DMS 273 treated with DMSO at 0.1 percent for 48 hours (cell line): ENCODE data around the gene DGKE.

Experiments used
- DNase-seq: peaks from one replicate; lab custom pipeline; 2025; lab: John Stamatoyannopoulos, UW

DGKE gene

DNA sequence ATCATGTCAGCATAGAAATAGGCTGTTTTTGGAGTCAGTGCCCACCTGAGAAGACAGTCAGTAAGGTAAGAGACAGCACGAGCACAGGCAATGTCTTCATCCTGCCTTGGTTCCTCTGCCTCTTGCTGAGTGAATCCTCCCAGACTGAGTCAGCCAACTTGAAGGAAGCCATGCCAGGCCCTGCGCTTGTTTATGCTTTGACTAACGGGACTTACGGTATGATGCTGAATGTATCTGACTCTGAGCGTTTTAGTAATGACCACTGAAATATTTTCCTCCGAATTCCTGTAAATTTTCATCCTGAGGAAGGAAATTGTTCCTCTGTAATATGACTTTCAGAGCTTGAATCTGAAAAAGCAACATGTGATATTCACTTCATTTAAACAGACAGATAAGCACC is 18.2 kb upstream of the DGKE start:
- DNase-seq = no peak

DNA sequence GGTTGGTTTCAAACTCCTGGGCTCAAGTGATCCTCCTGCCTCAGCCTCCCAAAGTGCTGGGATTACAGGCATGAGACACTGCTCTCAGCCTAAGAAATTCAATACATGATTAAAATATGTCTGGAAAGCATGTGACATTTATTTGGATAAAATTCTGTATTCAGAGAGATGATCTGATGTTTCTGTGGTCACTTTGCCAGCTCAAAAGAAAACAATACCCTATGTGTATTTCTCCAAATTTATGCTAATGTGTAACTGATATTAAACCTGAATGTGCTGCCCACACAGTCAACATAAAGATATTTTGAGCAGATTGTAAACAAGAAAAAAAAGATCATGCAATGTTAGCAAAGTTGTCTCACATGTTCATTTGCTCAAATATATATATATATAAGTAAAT is 16.9 kb upstream of the DGKE start:
- no peak for DNase-seq

DNA sequence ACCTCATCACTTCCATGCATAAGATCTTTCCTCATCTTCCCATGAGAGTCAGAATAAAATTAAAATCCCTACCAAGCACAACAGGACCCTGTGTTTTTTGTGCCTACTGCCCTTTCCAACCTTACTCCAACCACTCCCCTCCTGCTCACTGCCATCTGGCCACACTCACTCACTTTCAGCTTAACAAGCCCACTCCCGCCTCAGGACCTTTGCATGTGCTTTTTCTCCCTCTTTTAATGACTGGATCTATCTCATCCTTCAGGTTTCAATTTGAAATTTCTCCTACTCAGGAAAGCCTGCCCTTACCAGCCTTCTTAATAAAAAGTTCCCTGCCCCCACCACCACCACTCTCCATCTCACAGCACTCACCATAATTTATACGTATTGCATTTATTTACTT is 14.9 kb upstream of the DGKE start:
- no peak for DNase-seq

DNA sequence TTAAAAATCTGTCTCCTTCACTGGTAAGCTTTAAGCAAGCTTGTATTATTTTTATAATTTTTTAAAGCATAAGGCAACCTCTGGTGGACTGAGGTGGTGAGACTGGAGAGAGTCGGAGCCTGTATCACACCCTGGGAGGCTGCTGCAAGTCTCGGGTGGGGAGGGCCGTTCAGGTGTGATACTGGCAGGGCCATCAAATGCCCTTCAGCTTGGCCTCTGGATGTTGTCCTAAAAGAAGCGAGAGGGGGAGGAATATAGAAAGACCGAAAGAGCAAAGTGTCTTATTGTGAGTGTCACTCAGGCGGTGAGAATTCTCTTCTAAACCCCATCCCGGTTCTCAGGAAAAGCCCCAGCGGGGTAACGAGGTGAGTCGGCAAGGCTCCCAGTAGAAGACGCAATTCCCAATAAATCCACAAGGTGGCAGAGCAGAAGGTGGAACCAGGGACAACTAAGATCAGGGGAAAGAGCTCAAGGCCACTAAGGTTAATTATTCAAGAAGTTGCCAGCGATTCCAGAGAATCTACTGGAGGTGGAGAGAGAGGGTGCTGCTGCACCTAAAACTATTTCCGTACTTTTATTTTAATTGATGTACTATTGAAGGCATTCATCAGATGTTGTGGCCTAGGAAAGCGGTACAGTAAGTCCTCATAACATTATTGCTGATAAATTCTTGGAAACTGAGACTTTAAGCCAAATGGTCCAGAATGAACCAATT is 14.4 kb upstream of the DGKE start:
- DNase-seq = peak; percentile 67

DNA sequence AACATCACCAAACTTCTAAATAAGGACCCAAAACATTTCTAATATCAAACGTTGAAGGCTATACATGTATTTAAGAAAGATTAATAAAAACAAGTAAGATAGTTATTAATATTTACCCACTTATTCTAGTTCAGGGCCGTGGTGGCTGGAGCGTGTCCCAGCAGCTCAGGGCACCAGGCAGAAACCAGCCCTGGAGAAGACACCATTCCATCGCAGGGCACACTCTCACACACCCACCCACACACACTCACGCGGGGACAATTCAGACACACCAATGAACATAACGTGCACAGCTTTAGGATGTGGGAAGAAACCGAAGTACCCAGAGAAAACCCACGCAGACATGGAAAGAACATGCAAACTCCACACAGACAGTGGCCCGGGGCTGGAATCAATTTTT is 13.7 kb upstream of the DGKE start:
- DNase-seq = no peak

DNA sequence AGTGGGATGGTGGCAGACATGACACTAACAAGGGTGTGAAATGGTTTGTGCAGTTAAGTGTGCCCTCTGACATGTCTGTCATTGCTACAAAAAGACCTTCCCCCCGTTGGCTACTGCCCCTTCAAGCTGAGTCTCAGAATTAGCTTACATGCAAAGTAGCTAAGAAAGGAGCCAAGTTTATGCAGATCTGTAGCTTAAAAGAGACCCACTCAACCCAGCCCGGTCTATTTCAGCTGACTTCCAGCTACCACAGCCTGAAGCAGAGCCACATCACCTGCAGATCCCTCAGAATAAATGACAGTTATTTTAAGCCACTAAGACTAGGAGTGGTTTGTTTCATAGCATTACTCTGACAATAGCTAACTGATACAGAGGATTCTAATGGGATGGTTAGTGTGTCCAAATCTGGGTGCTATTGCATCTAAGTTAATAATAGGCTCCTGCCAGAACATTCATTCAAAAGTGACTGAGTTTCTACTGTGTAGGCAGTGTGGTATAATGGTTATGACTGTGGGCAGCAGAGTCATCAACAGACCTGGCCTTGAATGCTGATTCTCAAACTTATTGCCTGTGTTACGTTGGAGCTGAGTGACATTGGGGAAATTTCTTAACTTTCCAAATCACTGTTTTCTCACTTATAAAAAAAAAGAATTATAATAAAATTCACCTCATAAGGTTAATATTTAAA is 12.0 kb upstream of the DGKE start:
- no peak for DNase-seq

DNA sequence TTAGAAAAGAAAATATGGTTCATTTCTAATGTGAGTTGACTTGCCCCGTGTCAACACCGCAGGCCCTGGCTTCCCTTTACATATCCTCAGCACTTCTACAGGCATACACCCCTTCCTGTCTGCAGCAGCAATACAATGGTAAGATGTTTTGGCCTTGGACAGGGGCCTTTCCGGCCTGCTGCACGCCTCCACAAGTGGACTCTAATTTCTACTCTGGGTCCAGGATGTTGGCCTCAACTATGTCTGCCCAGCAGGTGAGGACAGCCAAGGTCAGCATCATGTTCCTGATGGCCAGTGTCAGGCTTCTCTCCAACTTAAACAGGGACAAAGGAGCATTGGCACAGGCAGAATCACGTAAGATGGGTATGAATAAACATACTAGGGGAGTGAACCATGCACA is 11.2 kb upstream of the DGKE start:
- DNase-seq = no peak

DNA sequence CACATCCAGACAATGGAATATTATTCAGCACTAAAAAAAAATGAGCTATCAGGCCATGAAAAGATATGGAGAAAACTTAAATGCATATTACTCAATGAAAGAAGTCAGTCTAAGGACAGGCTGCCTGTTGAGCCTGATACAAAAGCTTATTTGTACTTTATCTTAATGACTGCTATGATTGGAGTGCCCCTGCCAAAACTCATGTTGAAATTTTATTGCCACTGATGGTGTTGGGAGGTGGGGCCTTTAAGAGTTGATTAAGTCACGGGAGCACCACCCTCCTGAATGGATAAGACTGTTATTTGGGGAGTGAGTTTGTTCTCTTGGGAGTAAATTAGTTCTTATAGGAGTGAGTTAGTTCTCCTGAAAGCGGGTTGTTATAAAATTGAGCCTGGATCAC is 10.1 kb upstream of the DGKE start:
- DNase-seq = no peak

DNA sequence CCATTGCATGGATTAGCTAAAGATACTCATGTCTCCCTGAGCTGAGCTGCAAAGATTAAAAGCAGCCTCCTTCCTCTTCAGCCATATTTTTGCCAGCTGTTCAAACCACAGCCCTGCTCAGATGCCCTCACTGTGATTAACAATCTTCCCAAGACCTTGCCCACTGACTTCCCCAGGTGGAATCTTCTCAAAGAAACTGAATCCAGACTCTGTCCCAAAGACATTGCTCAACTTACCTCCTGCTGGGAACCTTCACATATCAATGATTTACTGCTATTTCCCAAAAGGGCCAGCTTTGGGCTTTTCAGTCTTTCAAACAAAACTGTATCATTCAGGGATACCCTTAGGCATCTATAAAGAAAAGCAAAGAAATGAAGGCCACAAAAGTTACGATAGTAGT is 9.4 kb upstream of the DGKE start:
- no peak for DNase-seq

DNA sequence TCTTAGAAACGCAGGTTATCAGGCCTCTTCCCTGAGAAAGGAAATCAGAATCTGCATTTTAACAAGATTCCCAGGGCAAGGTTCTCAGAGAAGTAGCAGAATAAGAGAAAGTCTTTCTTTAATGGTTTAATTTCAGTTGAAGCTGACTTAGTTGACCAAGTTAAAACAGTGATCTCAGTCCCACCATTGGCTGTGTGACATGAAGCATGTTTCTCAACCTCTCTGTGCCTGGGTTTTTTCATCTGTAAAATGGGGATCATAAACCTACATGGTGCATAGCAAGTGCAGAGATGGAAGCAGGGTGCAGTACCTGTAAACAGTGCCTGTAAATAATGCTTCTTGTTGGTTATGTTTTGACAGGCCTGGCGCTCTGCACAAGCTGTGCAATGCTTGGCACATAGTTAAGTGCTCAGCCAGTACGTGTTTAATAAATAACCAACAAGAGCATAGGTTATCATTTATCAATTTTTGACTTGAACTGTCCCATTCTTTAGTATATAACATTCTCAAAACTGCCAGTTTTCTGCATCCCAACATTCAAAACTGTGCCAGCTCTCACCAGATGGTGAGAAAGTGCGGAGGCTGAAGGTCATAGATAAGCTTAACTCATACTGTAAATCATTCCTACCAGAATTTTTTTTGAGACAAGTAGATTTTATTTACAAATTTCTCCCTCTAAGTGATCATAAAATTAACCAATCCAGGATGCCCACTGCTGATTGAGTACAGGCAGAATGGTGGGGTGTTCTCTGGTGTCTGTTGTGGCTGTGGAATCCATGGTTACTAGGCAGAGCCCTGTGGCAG is 7.1 kb upstream of the DGKE start:
- DNase-seq = no peak

DNA sequence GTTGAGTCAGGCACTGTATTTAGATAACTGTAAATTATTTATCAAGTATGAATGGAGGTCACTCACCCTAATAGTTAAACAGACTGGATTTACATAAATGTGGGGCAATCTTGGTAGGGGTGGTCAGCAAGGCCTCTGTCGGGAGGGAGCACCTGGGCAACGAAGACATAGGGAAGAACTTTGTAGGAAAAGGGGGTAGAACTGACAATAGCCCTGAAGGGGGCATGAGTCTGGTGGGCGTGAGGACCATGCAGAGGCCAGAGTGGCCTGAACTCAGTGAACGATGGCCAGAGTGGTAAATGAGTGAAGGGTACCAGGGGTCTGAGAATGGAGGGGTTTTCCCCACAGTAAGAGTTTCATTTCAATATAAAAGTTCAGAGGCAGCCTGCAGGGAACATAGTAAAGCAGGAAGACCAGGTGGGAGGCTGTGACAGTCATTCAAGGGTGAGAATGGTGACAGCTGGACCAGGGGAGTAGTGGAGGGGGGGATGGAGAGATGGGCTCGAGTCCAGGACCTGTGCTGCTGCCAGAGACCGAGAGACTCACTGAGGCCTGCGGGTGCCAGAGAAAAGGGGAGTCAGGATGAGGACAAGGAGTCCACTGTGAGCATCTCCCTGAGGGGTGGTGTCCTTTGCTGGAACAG is 3.1 kb upstream of the DGKE start:
- DNase-seq = no peak

DNA sequence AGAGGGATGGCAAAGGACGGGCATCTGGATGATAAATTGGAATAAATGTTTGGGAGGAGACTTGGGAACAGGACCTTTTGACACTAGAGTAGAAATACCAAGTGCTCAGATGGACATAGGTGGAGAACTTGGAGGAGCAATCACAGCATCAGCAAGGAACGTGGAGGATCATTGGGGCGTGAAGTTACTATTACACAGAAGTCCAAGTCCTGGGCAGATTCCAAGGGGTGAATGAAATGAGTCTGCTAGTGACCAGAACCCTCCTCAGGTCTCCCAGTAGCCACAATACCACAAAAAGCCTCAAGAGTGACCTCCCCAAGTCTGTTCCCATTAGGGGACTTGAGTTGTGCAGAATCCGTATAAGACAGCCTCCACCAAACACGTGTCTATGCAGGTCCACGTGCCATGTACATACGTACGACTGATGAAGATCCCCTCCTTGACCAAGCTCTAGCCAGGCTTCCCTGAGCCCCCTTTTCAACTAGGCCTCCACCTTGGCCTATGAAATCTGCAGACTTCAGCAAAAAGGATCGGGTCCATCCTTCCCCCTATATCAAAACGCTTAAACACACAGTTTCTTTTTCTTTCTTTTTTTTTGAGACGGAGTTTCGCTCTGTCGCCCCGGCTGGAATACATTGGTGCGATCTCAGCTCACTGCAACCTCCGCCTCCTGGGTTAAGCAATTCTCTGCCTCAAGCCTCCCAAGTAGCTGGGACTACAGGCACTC is 2.4 kb upstream of the DGKE start:
- no peak for DNase-seq

DNA sequence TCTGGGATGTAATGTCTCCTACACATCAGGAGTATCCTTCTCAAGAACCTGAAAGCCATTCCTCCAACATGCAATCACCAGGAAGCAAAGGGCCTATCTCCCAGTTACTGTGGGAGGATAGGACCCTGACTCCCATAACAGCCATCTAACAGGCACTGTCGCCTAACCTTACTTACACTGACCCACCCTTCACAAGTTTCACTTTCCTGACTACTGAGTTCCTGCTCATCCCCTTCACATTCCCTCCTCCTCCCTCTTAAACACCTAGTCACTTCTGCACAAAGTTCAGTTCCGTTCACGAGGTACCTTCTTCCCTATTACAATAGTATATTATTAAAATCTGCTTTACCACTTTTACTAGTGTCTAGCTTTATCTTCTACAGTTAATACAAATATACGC is 1.5 kb upstream of the DGKE start:
- DNase-seq = no peak

DNA sequence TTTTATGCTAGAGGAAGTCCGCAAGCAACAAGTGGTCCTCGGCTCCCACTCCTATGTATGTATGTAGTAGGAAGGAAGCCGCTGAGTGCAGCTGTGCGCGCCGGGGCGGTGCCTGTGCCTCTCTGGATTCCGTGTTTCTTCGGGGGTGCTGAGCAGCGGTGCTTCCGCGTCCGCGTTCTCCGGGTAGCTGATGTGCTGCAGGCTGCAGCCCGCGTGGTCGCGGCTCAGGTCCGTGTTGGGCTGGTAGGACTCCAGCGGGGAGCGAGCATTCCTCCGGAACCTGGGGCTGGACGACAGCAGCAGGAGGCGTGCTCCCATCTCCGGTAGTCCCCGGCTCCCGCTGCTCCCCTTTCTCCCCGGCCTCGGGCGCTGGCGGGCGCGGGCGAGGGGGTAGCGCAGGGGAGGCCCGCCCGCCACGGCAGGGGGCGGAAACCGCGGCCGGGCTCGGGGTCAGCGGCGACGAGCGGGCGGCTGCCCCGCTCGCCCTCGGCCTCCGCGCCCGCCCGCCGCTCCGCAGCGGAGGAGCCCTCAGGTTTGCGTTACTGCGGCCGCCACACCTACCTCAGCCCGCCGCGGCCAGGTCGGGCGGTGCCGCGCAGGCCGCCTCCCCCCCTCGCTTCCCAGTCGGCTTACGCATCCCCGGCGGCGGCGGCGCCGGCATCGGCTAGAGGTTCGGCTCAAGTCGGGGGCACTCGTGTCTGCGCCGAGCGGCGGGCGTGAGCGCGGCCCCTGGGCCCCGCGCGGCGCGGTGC is 718 bp upstream of the DGKE start:
- no peak for DNase-seq

DNA sequence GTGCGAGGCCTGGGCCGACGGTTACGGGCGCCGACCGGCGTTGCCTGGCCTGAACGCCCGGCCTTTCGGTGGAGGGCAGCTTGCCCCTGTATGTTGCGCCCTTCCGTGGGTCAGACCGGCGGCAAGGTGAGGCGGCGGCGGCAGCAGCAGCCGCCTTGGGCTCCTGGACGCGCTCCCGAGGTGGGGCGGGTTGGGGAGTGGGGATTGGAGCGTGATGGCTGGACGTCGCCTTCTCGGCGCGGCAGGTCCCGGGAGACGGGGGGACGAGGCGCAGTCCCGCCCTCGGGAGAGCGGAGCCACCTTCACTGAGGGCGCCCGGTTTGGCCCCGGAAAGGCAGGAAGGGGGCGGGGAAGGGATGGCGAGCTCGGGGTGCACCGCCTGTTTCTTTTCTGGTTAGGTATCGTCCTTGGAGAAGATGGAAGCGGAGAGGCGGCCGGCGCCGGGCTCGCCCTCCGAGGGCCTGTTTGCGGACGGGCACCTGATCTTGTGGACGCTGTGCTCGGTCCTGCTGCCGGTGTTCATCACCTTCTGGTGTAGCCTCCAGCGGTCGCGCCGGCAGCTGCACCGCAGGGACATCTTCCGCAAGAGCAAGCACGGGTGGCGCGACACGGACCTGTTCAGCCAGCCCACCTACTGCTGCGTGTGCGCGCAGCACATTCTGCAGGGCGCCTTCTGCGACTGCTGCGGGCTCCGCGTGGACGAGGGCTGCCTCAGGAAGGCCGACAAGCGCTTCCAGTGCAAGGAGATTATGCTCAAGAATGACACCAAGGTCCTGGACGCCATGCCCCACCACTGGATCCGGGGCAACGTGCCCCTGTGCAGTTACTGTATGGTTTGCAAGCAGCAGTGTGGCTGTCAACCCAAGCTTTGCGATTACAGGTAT is 671 bp downstream of the DGKE start:
- no peak for DNase-seq

DNA sequence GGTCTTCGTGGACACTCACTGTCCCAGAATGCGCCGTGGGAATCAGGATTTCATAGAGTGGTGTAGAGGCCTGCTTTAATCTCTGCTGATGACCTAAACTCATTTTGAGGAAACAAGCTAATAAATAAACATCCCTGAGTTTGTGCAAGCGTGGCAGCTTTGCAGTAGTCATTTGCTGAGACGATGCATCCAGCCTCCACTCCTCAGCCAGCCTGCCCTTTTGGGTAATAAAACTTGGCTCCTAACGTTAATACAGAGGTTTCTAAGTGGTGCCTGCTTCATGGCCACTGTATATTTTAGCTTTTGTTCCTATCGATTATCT is 1.3 kb downstream of the DGKE start:
- no peak for DNase-seq

DNA sequence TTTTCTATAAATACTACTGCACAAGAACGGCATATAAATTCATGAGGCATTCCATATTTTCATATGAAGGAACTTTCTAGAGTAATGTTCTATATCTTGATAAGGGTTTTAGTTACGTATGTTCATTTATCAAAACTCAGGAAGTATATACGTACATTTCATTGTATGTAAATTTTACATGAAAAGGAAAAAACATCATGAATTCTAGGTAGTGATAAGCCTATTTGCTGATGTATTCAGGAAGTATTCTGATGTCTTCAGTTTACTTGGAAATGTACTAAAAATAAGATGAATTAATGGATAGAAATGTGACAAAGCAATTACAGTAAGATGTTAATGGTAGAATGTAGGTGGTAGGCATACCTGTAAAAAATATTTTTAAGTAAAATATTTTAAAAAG is 4.7 kb downstream of the DGKE start:
- DNase-seq = no peak

DNA sequence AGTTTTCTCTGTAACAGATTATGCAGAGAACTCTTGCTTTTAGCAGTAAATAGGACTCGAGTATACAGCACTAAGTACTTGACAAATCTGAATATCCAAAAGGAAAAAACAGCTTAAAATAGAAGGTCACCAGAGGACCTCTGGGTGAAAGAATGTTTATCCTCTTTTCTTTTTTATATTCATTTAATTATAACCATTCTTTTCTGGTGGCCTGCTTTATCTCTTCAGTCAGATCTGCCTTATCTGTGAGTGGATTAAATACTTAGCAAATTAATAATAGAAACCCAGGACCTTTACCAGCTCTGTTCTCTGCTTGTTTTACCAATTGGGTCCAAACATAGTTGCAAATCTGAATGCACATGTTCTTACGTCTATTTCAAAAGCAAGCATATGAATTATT is 8.6 kb downstream of the DGKE start:
- no peak for DNase-seq

DNA sequence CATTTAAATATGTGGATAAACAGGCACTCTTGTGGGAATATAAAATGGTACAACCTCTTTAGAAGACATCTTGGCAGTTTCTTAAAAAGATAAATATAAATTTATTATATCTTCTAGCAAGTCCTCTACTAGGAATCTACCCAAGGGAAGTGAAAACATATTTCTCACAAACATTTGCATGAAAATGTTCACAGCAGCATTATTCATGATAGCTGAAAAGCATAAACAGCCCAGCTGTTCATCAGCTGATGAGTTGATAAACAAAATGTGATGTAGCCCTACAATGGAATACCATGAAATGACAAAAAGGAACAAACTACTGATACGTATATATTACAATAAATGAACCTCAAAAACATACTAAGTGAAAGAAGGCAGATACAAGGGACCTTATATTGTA is 12.0 kb downstream of the DGKE start:
- no peak for DNase-seq

DNA sequence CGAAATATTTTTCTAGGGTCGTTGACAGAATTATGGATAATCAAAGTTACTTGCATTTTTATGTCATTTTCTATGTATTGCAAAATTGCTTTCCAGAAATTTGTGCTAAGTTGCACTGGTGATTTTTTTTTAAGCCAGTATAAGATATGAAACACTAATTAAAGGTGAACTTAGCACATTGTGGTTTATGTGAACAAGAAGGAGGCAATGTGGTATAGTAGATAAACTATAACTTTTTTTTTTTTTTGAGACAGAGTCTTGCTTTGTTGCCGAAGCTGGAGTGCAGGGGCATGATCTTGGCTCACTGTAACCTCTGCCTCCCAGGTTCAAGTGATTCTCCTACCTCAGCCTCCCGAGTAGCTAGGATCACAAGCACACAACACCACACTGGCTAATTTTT is 13.2 kb downstream of the DGKE start:
- no peak for DNase-seq

DNA sequence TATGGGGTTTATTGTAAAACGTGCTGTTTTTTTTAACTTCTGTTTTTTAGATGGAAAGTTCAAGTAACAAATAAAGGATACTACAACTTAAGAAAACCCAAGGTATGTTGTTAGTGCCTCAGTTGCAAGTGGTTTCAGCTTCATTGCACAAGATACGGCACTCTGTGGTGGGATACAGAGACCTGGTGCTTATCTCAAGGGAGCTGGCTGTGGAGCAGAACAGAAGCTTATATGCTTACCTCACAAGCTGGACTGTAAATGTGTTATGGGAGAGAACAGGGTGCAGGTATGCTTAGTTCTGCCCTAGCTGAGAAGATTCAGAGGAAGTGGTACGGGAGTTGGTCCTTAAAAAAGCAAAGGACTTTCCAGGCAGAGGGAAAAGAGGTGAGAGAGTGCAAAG is 15.2 kb downstream of the DGKE start:
- DNase-seq = no peak
